Right atrium auricular region (tissue), 2 donors: Measurements from ENCODE around the gene RPL18. TPM values are rescaled to one million over a fixed set of nuclear protein-coding genes. Genes with fewer than 3 reads are reported as not detected.

Experiments used
- DNase-seq: peaks from one replicate; pipeline ENCODE4 v3.0.0-alpha.2; 2019; ENCODE audit warnings: low spot score
- H3K27ac ChIP-seq, 2 donors: fragments of 200-600 bp; sonication (generic); 1 replicate in 1 of 2; 2 replicates in 1 of 2; pipeline ENCODE4 v1.5.1; 2016 to 2019
- H3K27me3 ChIP-seq, 2 donors: fragments of 200-600 bp; sonication (generic); one replicate each; pipeline versions ENCODE4 v1.5.1 to v1.6.0; 2017 to 2019
- H3K36me3 ChIP-seq: fragments of 200-600 bp; sonication (generic); one replicate; pipeline ENCODE4 v1.5.1; 2016
- H3K4me1 ChIP-seq, 2 donors: fragments of 200-600 bp; sonication (generic); one replicate each; pipeline versions ENCODE4 v1.5.1 to v1.6.0; 2017 to 2019
- H3K4me3 ChIP-seq, 2 donors: fragments of 200-600 bp; sonication (generic); 1 replicate in 1 of 2; 2 replicates in 1 of 2; pipeline ENCODE4 v1.5.1; 2017 to 2019; ENCODE audit warnings: mild to moderate bottlenecking in 1 of 2, moderate library complexity in 1 of 2
- H3K9me3 ChIP-seq, 2 donors: fragments of 200-600 bp; sonication (generic); one replicate each; pipeline ENCODE4 v1.5.1; 2019
- total RNA-seq, 2 donors: library from RNA; depleted of rRNA; stranded (reverse); fragments of >200 nt; gene quantifications; one replicate each; pipeline ENCODE4 v1.1.0, GENCODE V29; 2016
- TF ChIP-seq, protein P1 (sequence below), 2 donors: fragments of 200-600 bp; sonication (generic); IDR thresholded peaks; one replicate each; pipeline ENCODE4 v1.5.1; 2019; ENCODE audit warnings: antibody characterized with exemption in 2 of 2

Gene RPL18
- total RNA-seq, 2 donors from 2014 or later, result 846 to 1,334 TPM

DNA sequence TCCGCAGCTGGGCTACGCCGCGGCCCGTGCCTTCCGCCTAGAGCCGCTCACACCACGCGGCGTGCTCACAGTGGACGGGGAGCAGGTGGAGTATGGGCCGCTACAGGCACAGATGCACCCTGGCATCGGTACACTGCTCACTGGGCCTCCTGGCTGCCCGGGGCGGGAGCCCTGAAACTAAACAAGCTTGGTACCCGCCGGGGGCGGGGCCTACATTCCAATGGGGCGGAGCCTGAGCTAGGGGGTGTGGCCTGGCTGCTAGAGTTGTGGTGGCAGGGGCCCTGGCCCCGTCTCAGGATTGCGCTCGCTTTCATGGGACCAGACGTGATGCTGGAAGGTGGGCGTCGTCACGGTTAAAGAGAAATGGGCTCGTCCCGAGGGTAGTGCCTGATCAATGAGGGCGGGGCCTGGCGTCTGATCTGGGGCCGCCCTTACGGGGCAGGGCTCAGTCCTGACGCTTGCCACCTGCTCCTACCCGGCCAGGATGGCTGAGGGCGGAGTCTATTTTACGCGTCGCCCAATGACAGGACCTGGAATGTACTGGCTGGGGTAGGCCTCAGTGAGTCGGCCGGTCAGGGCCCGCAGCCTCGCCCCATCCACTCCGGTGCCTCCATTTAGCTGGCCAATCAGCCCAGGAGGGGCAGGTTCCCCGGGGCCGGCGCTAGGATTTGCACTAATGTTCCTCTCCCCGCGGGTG, 10.8 kb upstream of the RPL18 start:
- TF ChIP-seq, protein P1, sequence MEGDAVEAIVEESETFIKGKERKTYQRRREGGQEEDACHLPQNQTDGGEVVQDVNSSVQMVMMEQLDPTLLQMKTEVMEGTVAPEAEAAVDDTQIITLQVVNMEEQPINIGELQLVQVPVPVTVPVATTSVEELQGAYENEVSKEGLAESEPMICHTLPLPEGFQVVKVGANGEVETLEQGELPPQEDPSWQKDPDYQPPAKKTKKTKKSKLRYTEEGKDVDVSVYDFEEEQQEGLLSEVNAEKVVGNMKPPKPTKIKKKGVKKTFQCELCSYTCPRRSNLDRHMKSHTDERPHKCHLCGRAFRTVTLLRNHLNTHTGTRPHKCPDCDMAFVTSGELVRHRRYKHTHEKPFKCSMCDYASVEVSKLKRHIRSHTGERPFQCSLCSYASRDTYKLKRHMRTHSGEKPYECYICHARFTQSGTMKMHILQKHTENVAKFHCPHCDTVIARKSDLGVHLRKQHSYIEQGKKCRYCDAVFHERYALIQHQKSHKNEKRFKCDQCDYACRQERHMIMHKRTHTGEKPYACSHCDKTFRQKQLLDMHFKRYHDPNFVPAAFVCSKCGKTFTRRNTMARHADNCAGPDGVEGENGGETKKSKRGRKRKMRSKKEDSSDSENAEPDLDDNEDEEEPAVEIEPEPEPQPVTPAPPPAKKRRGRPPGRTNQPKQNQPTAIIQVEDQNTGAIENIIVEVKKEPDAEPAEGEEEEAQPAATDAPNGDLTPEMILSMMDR (IDR thresholded peaks at IDR 0.05), result no peak
- peak; percentile 76 for DNase-seq
- H3K36me3 ChIP-seq, result peaks cover 7% of the 10 kb centered on the region
- peak overlapping the region in 1 of 2 donors; percentile 32 for H3K4me3 ChIP-seq
- H3K4me1 ChIP-seq, result peaks cover 0 to 60% of the 10 kb centered on the region in 2 donors
- H3K27ac ChIP-seq, result peak overlapping the region; percentile 80 to 89
- H3K27me3 ChIP-seq, result no peaks in the 10 kb centered on the region
- no peaks in the 10 kb centered on the region for H3K9me3 ChIP-seq

DNA sequence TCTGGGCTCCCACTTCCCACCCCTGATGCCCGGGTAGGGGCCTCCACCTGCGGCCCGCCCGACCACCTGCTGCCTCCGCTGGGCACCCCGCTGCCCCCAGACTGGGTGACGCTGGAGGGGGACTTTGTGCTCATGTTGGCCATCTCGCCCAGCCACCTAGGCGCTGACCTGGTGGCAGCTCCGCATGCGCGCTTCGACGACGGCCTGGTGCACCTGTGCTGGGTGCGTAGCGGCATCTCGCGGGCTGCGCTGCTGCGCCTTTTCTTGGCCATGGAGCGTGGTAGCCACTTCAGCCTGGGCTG, 10.3 kb upstream of the RPL18 start:
- Histone ChIP-seq H3K4me3 (no peak overlapping the region), H3K27me3 (no peaks in the 10 kb centered on the region), H3K27ac (peak overlapping the region; percentile 80 to 89), H3K36me3 (peaks cover 7% of the 10 kb centered on the region), H3K4me1 (peaks cover 0 to 60% of the 10 kb centered on the region in 2 donors), H3K9me3 (no peaks in the 10 kb centered on the region)
- TF ChIP-seq, protein P1 (IDR thresholded peaks at IDR 0.05), result no peak
- DNase-seq, result no peak

DNA sequence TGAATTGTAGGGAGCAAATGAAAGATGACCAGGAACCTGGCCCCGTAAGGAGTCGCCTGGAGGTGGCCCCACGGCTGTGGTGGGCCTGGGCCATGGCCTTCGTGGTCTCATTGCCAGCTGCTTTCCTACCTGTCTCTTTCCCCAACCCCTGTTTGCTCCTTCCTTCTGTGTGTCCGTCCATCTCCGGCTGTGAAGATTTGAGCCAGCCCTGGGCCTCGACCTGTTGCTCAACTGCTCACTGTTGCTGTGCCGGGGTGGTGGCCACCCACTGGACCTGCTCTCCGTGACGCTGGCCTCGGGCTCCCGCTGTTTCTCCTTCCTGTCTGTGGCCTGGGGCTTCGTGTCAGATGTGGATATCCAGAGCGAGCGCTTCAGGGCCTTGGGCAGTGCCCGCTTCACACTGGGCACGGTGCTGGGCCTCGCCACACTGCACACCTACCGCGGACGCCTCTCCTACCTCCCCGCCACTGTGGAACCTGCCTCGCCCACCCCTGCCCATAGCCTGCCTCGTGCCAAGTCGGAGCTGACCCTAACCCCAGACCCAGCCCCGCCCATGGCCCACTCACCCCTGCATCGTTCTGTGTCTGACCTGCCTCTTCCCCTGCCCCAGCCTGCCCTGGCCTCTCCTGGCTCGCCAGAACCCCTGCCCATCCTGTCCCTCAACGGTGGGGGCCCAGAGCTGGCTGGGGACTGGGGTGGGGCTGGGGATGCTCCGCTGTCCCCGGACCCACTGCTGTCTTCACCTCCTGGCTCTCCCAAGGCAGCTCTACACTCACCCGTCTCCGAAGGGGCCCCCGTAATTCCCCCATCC, 9.7 kb upstream of the RPL18 start:
- no peaks in the 10 kb centered on the region for H3K9me3 ChIP-seq
- peaks cover 7% of the 10 kb centered on the region for H3K36me3 ChIP-seq
- TF ChIP-seq, protein P1 (IDR thresholded peaks at IDR 0.05), result no peak
- no peaks in the 10 kb centered on the region for H3K27me3 ChIP-seq
- peaks cover 0 to 59% of the 10 kb centered on the region in 2 donors for H3K4me1 ChIP-seq
- no peak for DNase-seq
- H3K4me3 ChIP-seq, result no peak overlapping the region
- no peak overlapping the region for H3K27ac ChIP-seq

DNA sequence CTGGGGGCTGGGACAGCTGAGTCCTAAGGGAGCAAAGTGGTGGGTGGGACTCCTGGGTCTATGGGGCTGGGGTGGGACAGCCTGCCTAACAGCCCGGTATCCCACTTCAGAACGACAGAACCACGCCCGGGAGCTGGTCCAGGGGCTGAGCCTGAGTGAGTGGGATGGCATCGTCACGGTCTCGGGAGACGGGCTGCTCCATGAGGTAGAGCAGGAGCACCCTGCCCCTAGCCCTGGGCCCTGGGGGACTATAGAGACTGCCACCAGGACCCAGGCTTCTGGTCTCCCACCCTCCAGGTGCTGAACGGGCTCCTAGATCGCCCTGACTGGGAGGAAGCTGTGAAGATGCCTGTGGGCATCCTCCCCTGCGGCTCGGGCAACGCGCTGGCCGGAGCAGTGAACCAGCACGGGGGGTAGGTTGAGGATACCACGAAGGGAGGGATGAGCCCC, 8.9 kb upstream of the RPL18 start:
- Histone ChIP-seq H3K4me1 (peaks cover 0 to 58% of the 10 kb centered on the region in 2 donors), H3K27ac (no peak overlapping the region), H3K9me3 (no peaks in the 10 kb centered on the region), H3K36me3 (peaks cover 7% of the 10 kb centered on the region), H3K4me3 (no peak overlapping the region), H3K27me3 (no peaks in the 10 kb centered on the region)
- TF ChIP-seq, protein P1 (IDR thresholded peaks at IDR 0.05), result no peak
- no peak for DNase-seq

DNA sequence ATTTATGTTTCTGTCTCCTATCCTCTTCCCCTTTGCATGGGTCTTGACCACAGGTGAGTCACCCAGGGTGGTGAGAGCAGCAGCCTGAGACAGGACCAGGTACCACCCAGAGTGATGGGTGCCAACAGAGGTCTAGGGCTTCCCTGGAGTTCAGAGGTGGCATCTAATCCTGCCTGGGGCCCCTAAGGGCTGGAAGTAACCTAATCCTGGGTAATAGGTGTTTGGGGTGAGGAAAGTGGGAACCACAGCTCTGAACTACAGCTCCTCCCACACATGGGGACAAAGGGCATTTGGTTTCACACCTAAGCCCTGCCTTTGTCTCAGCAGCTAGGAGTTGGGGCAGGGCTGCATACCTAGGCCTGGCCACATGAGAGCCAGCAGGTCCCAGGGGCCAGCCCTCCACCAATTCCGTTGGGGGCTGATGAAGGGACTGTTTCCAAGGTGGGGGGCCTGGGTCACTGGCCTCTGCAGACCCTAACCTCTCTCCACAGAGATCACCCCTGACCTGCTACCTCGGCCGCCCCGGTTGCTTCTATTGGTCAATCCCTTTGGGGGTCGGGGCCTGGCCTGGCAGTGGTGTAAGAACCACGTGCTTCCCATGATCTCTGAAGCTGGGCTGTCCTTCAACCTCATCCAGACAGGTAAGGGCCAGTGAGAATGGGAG, 8.4 kb upstream of the RPL18 start:
- Histone ChIP-seq H3K27ac (no peak overlapping the region), H3K4me3 (no peak overlapping the region), H3K4me1 (peaks cover 0 to 52% of the 10 kb centered on the region in 2 donors), H3K36me3 (peaks cover 7% of the 10 kb centered on the region), H3K27me3 (no peaks in the 10 kb centered on the region), H3K9me3 (no peaks in the 10 kb centered on the region)
- TF ChIP-seq, protein P1 (IDR thresholded peaks at IDR 0.05), result no peak
- no peak for DNase-seq
